Left ventricle myocardium inferior (tissue), 1 donor: Measurements from ENCODE around the gene CYP4F8. TPM values are rescaled to one million over a fixed set of nuclear protein-coding genes. Genes with fewer than 3 reads are reported as not detected.

Experiments used
- DNase-seq: peaks from one replicate; pipeline ENCODE4 v3.0.0-alpha.2; 2020
- H3K27ac ChIP-seq: fragments of 200-600 bp; replicated peaks from 2 replicates; pipeline ENCODE4 v1.8.0; 2021
- H3K27me3 ChIP-seq: fragments of 200-600 bp; 2 replicates; pipeline ENCODE4 v1.8.0; 2021; ENCODE audit warnings: low read depth
- H3K36me3 ChIP-seq: fragments of 200-600 bp; 2 replicates; pipeline ENCODE4 v1.8.0; 2021
- H3K4me1 ChIP-seq: fragments of 200-600 bp; 2 replicates; pipeline ENCODE4 v1.8.0; 2021
- H3K4me3 ChIP-seq: fragments of 200-600 bp; 2 replicates; pipeline ENCODE4 v1.8.0; 2021; ENCODE audit warnings: mild to moderate bottlenecking, moderate library complexity
- H3K9me3 ChIP-seq: fragments of 200-600 bp; replicated peaks from 2 replicates; pipeline ENCODE4 v1.8.0; 2021
- CTCF ChIP-seq: fragments of 200-600 bp; IDR thresholded peaks from 2 replicates; pipeline ENCODE4 v1.8.0; 2021; ENCODE audit warnings: antibody characterized with exemption, mild to moderate bottlenecking, borderline replicate concordance
- intact Hi-C: fragments of 100-400 bp; cut with micrococcal nuclease; formaldehyde crosslinking; loops from one replicate; pipeline ENCODE4 v1.11.0; 2022
- total RNA-seq: library from RNA; stranded (reverse); fragmentation: NEBNext Ultra II Directional; extraction: Animal tissue kit (Norgen Biotek cat#: 25700); gene quantifications from one replicate; pipeline ENCODE4 v1.2.1, GENCODE V29; 2021
- donor health status: DM: no; HTN: yes; CAD: no; lungs with severe emphysema.

The CYP4F8 gene
- total RNA-seq, 1 donor from 2014 or later = not detected

- Histone ChIP-seq H3K4me3 (no peak overlapping the region), H3K27me3 (peaks cover 63% of the 10 kb centered on the region), H3K4me1 (no peaks in the 10 kb centered on the region), H3K9me3 (no peaks in the 10 kb centered on the region), H3K36me3 (no peaks in the 10 kb centered on the region), H3K27ac (no peak overlapping the region)
- intact Hi-C loops = no loop called here
- no peak for DNase-seq
- TF ChIP-seq CTCF = no peak
These were observed 2.7 kb upstream of the CYP4F8 start for GRCh38 chr19:15612342-15612741.

- intact Hi-C loops = no loop called here
- no peak for TF ChIP-seq CTCF
- H3K36me3 ChIP-seq = no peaks in the 10 kb centered on the region
- no peaks in the 10 kb centered on the region for H3K4me1 ChIP-seq
- no peaks in the 10 kb centered on the region for H3K9me3 ChIP-seq
- no peak overlapping the region for H3K27ac ChIP-seq
- no peak overlapping the region for H3K4me3 ChIP-seq
- DNase-seq = no peak
- peaks cover 73% of the 10 kb centered on the region for H3K27me3 ChIP-seq
These were observed 1.7 kb upstream of the CYP4F8 start for GRCh38 chr19:15613338-15613737.

- DNase-seq = no peak
- no peak overlapping the region for H3K4me3 ChIP-seq
- no peak for TF ChIP-seq CTCF
- peaks cover 78% of the 10 kb centered on the region for H3K27me3 ChIP-seq
- H3K36me3 ChIP-seq = no peaks in the 10 kb centered on the region
- no peaks in the 10 kb centered on the region for H3K4me1 ChIP-seq
- intact Hi-C loops = no loop called here
- H3K9me3 ChIP-seq = no peaks in the 10 kb centered on the region
- no peak overlapping the region for H3K27ac ChIP-seq
These were observed 508 bp downstream of the CYP4F8 start for GRCh38 chr19:15615526-15615925.

GRCh38 chr19:15616183-15616582, 1.2 kb downstream of the CYP4F8 start:
- H3K36me3 ChIP-seq = no peaks in the 10 kb centered on the region
- intact Hi-C loops = no loop called here
- H3K27ac ChIP-seq = no peak overlapping the region
- DNase-seq = no peak
- peaks cover 4% of the 10 kb centered on the region for H3K9me3 ChIP-seq
- H3K4me3 ChIP-seq = no peak overlapping the region
- H3K4me1 ChIP-seq = no peaks in the 10 kb centered on the region
- TF ChIP-seq CTCF = no peak
- H3K27me3 ChIP-seq = peaks cover 71% of the 10 kb centered on the region

- no peak for DNase-seq
- Histone ChIP-seq H3K4me3 (no peak overlapping the region), H3K36me3 (no peaks in the 10 kb centered on the region), H3K27me3 (peaks cover 68% of the 10 kb centered on the region), H3K9me3 (peaks cover 5% of the 10 kb centered on the region), H3K27ac (no peak overlapping the region), H3K4me1 (no peaks in the 10 kb centered on the region)
- TF ChIP-seq CTCF = no peak
- intact Hi-C loops = no loop called here
These were observed 1.7 kb downstream of the CYP4F8 start for GRCh38 chr19:15616627-15617270.
